Ovary (tissue), 9 donors: ENCODE data around the gene NFIL3. TPM values are rescaled to one million over a fixed set of nuclear protein-coding genes. Genes with fewer than 3 reads are reported as not detected.

ENCODE experiments used
- DNase-seq, 5 donors: peaks; one replicate each; pipeline ENCODE4 v3.0.0-alpha.2; 2019 to 2020
- H3K27ac ChIP-seq, 2 donors: fragments of 200-600 bp; one replicate each; pipeline versions ENCODE4 v1.5.1 to v1.8.0; 2019 to 2022
- H3K27me3 ChIP-seq: fragments of 200-600 bp; one replicate; pipeline ENCODE4 v1.8.0; 2022
- H3K36me3 ChIP-seq: fragments of 200-600 bp; sonication (generic); one replicate; pipeline ENCODE4 v1.5.1; 2019
- H3K4me1 ChIP-seq: one replicate; pipeline ENCODE4 v1.8.1; 2013; ENCODE audit warnings: mild to moderate bottlenecking, moderate library complexity; ENCODE audit not compliant: insufficient read depth
- H3K4me3 ChIP-seq: fragments of 200-600 bp; sonication (generic); one replicate; pipeline ENCODE4 v1.5.1; 2017
- H3K9me3 ChIP-seq, 2 donors: fragments of 200-600 bp in 1 of 2; sonication (generic) in 1 of 2; one replicate each; pipeline versions ENCODE4 v1.5.1 to v1.8.1; 2013 to 2019; ENCODE audit warnings: mild to moderate bottlenecking in 1 of 2, moderate library complexity in 1 of 2
- EP300 ChIP-seq: sonication (generic); formaldehyde crosslinking; IDR thresholded peaks from one replicate; pipeline ENCODE4 v1.6.1; 2017; ENCODE audit warnings: antibody characterized with exemption
- POLR2A ChIP-seq: fragments of 450-650 bp; IDR thresholded peaks from one replicate; pipeline ENCODE4 v1.6.1; 2017; ENCODE audit warnings: antibody characterized with exemption, mild to moderate bottlenecking, moderate library complexity
- WGBS, 3 donors: extraction: QIAGEN DNeasy Blood & Tissue Kit in 1 of 3; methylation state at CpG; one replicate each; pipeline versions ENCODE4 v1.1.5 to v1.1.7; 2013 to 2017; 5-methylcytosine and 5-hydroxymethylcytosine counted together
- intact Hi-C, 4 donors: fragments of 100-400 bp; cut with DNase I; formaldehyde crosslinking; loops; one replicate each; pipeline versions ENCODE4 v1.11.0 to v1.15.1; 2022 to 2023
- polyA plus RNA-seq, 2 donors: library from polyadenylated mRNA; stranded (reverse); fragments of 200-250 nt in 1 of 2; fragments of 350-450 nt in 1 of 2; fragmentation: Illumina TruSeq in 1 of 2; extraction: RNeasy Lipid Tissue Mini Kit (QIAGEN cat#74804) in 1 of 2; gene quantifications; one replicate each; pipeline ENCODE4 v1.2.3, GENCODE V29; 2013 to 2014
- total RNA-seq, 7 donors: library from RNA; depleted of rRNA in 2 of 7; stranded (reverse); fragments of >200 nt in 2 of 7; fragmentation: NEBNext Ultra II Directional in 3 of 7; extraction: Animal tissue kit (Norgen Biotek cat#: 25700) in 3 of 7; gene quantifications; one replicate each; pipeline versions ENCODE4 v1.1.0 to v1.2.4, GENCODE V29; 2016 to 2023
- TF ChIP-seq, protein P1 (sequence below), 3 donors: fragments of 450-650 bp in 2 of 3; fragments of 200-600 bp in 1 of 3; IDR thresholded peaks; one replicate each; pipeline versions ENCODE4 v1.5.1 to v1.8.0; 2016 to 2022; ENCODE audit warnings: antibody characterized with exemption in 3 of 3, mild to moderate bottlenecking in 1 of 3
- donor health status: DM: no; HTN: no; CAD: no; lungs with moderate emphysema.
- donor health status: DM: no; HTN: no; CAD: no.
- donor health status: Bipolar disorder and iron deficiency.
- donor health status: DM: yes; HTN: yes; CAD: no.
- donor health status: DM: no; HTN: no; CAD: no.
- donor health status: DM: yes; HTN: yes; CAD: no.

NFIL3 gene
- total and polyA plus RNA-seq, 9 donors, result 31.8 to 87.0 (median 45.7) TPM

GRCh38 chr9:91443321-91443993, 19.8 kb upstream of the NFIL3 start:
- peaks cover 0 to 8% of the 10 kb centered on the region in 2 donors for H3K9me3 ChIP-seq
- H3K36me3 ChIP-seq, result no peaks in the 10 kb centered on the region
- no peak for TF ChIP-seq EP300
- TF ChIP-seq, protein P1, sequence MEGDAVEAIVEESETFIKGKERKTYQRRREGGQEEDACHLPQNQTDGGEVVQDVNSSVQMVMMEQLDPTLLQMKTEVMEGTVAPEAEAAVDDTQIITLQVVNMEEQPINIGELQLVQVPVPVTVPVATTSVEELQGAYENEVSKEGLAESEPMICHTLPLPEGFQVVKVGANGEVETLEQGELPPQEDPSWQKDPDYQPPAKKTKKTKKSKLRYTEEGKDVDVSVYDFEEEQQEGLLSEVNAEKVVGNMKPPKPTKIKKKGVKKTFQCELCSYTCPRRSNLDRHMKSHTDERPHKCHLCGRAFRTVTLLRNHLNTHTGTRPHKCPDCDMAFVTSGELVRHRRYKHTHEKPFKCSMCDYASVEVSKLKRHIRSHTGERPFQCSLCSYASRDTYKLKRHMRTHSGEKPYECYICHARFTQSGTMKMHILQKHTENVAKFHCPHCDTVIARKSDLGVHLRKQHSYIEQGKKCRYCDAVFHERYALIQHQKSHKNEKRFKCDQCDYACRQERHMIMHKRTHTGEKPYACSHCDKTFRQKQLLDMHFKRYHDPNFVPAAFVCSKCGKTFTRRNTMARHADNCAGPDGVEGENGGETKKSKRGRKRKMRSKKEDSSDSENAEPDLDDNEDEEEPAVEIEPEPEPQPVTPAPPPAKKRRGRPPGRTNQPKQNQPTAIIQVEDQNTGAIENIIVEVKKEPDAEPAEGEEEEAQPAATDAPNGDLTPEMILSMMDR (IDR thresholded peaks at IDR 0.05), result no peak
- TF ChIP-seq POLR2A, result no peak
- 75 to 81% (median 79%) methylated on average over 6 to 8 of the region's 8 CpGs for WGBS, 3 donors
- no peaks in the 10 kb centered on the region for H3K4me1 ChIP-seq
- no peak overlapping the region for H3K27ac ChIP-seq
- no peaks in the 10 kb centered on the region for H3K27me3 ChIP-seq
- DNase-seq, result no peak
- H3K4me3 ChIP-seq, result no peak overlapping the region
- intact Hi-C loops, result no loop called here

DNA sequence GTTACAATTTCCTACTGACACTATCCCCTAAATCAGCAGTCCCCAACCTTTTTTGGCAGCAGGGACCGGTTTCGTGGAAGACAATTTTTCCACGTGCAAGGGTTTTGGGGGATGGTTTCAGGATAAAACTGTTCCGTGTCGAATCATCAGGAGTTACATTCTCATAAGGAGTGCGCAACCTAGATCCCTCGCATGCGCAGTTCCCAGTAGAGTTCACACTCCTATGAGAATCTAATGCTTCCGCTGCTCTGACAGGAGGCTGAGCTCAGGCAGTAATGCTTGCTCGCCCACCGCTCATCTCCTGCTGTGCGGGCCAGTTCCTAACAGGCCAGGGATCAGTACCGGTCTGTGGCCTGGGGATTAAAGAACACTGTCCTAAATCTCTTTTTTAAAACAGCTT, 13.2 kb upstream of the NFIL3 start:
- Histone ChIP-seq H3K36me3 (no peaks in the 10 kb centered on the region), H3K27ac (no peak overlapping the region), H3K4me1 (no peaks in the 10 kb centered on the region), H3K9me3 (no peaks in the 10 kb centered on the region), H3K27me3 (no peaks in the 10 kb centered on the region), H3K4me3 (no peak overlapping the region)
- TF ChIP-seq EP300, result no peak
- TF ChIP-seq, protein P1 (IDR thresholded peaks at IDR 0.05), result no peak
- TF ChIP-seq POLR2A, result no peak
- WGBS, 3 donors, result 85 to 93% (median 87%) methylated on average over 13 of the region's 13 CpGs
- DNase-seq, result no peak
- intact Hi-C loops, result no loop called here

DNA sequence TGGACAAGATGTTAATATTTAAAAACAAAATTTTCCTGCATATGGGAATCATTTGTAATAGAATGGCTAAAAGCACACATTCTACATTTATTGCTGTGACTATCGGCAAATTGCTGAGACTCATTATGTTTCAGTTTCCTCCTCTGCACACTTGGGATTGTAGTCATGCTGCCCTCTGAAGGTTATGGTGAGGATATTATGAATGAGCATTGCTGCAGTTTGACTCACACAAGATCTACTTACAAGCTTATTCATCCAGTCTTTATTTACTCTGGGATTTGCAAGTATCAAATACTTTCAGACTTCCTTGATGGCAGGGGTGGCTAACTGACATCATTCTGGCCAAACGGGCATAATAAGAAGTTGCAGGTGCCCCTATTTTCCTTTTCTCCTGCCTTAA, 9.5 kb upstream of the NFIL3 start:
- Histone ChIP-seq H3K4me3 (no peak overlapping the region), H3K9me3 (no peaks in the 10 kb centered on the region), H3K27me3 (no peaks in the 10 kb centered on the region), H3K27ac (no peak overlapping the region), H3K36me3 (no peaks in the 10 kb centered on the region), H3K4me1 (no peaks in the 10 kb centered on the region)
- intact Hi-C loops, result loop anchor here in 1 of 4 donors (5.0 kb wide), 1 partner anchor 396 kb away; no protein-coding TSS in a partner anchor
- no peak for DNase-seq
- TF ChIP-seq POLR2A (no peak), EP300 (no peak)
- TF ChIP-seq, protein P1 (IDR thresholded peaks at IDR 0.05), result peak in 2 of 3 donors; percentile 28 to 55
- WGBS, 3 donors, result 40 to 46% (median 40%) methylated on average over 2 of the region's 2 CpGs

DNA sequence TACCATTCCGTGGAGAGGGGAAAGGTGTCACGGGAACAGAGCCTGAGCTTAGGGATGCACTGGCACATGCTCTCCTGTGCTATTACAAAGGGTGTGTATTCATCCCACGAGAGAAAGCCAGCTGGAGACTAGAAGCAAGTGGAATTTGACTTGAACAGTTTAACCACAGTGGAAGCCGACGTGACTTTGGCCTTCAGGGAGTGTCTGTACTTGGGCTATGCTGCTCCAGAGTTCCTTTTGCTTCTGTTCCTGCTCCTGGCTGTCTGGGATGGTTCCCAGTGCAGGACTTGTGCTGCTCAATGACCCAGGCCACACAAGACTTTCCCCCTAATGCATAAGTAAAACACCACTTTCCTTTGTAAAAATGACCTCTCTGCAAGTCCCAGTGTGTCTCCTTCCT, 7.9 kb upstream of the NFIL3 start:
- DNase-seq, result no peak
- H3K9me3 ChIP-seq, result no peaks in the 10 kb centered on the region
- no peaks in the 10 kb centered on the region for H3K36me3 ChIP-seq
- no peaks in the 10 kb centered on the region for H3K27me3 ChIP-seq
- no peak overlapping the region for H3K27ac ChIP-seq
- intact Hi-C loops, result loop anchor here in 1 of 4 donors (5.0 kb wide), 1 partner anchor 394 kb away; no protein-coding TSS in a partner anchor
- H3K4me3 ChIP-seq, result no peak overlapping the region
- TF ChIP-seq EP300 (no peak), POLR2A (no peak)
- TF ChIP-seq, protein P1 (IDR thresholded peaks at IDR 0.05), result no peak
- 78 to 85% (median 79%) methylated on average over 5 of the region's 5 CpGs for WGBS, 3 donors
- no peaks in the 10 kb centered on the region for H3K4me1 ChIP-seq
